SK-N-SH treated with all-trans-retinoic acid at 6 μM for 48 hours (cell line): ENCODE measurements around the gene IQSEC1.
A peak's percentile ranks its signal among the peaks of the same experiment; 100 is the strongest.

Experiments
- ATAC-seq: fragments of 200-7000 bp; cut with Tn5 transposase; 3 replicates; pipeline ENCODE4 v1.9.1; 2020; ENCODE audit warnings: mild to moderate bottlenecking, moderate library complexity
- ARNTL ChIP-seq: fragments of 450-650 bp; formaldehyde crosslinking; IDR thresholded peaks from 2 replicates; pipeline ENCODE4 v1.5.0; 2020; ENCODE audit warnings: low read depth, mild to moderate bottlenecking, moderate library complexity, borderline replicate concordance
- BACH2 ChIP-seq: fragments of 250-450 bp; sonication (Bioruptor Pico); IDR thresholded peaks from 2 replicates; pipeline ENCODE4 v1.9.0; 2021; ENCODE audit warnings: mild to moderate bottlenecking, borderline replicate concordance
- CREB5 ChIP-seq: fragments of 250-450 bp; sonication (Bioruptor Pico); IDR thresholded peaks from 2 replicates; pipeline ENCODE4 v1.5.1; 2020; ENCODE audit warnings: low read depth, mild to moderate bottlenecking, moderate library complexity
- CSDC2 ChIP-seq: fragments of 250-450 bp; sonication (Bioruptor Pico); IDR thresholded peaks from 2 replicates; pipeline ENCODE4 v1.5.0; 2020; ENCODE audit warnings: mild to moderate bottlenecking, moderate library complexity
- ESRRG ChIP-seq: fragments of 250-450 bp; sonication (Bioruptor Pico); IDR thresholded peaks from 2 replicates; pipeline ENCODE4 v1.6.1; 2021; ENCODE audit warnings: mild to moderate bottlenecking
- GLIS3 ChIP-seq: fragments of 250-450 bp; sonication (Bioruptor Pico); IDR thresholded peaks from 2 replicates; pipeline ENCODE4 v1.5.0; 2020; ENCODE audit warnings: mild to moderate bottlenecking, moderate library complexity
- ISL1 ChIP-seq: fragments of 250-450 bp; sonication (Bioruptor Pico); IDR thresholded peaks from 2 replicates; pipeline ENCODE4 v2.1.2; 2022; ENCODE audit warnings: mild to moderate bottlenecking, moderate library complexity
- OSR1 ChIP-seq: fragments of 250-450 bp; sonication (Bioruptor Pico); IDR thresholded peaks from 2 replicates; pipeline ENCODE4 v1.8.0; 2022; ENCODE audit warnings: moderate library complexity, mild to moderate bottlenecking, inconsistent platforms
- PATZ1 ChIP-seq: fragments of 250-450 bp; sonication (Bioruptor Pico); IDR thresholded peaks from 2 replicates; pipeline ENCODE4 v1.8.0; 2020; ENCODE audit warnings: mild to moderate bottlenecking, moderate library complexity, borderline replicate concordance
- TCF4 ChIP-seq: fragments of 250-450 bp; sonication (Bioruptor Pico); IDR thresholded peaks from 2 replicates; pipeline ENCODE4 v1.8.0; 2021; ENCODE audit warnings: mild to moderate bottlenecking, moderate library complexity, borderline replicate concordance
- TOX ChIP-seq: fragments of 250-450 bp; sonication (Bioruptor Pico); IDR thresholded peaks from 2 replicates; pipeline ENCODE4 v1.8.0; 2021; ENCODE audit warnings: mild to moderate bottlenecking, moderate library complexity, borderline replicate concordance
- TSHZ2 ChIP-seq: fragments of 250-450 bp; sonication (Bioruptor Pico); IDR thresholded peaks from 2 replicates; pipeline ENCODE4 v1.5.0; 2020; ENCODE audit warnings: mild to moderate bottlenecking, moderate library complexity
- ZC3H10 ChIP-seq: fragments of 250-450 bp; sonication (Bioruptor Pico); IDR thresholded peaks from 2 replicates; pipeline ENCODE4 v1.5.1; 2021; ENCODE audit warnings: mild to moderate bottlenecking, moderate library complexity
- ZFP3 ChIP-seq: fragments of 250-450 bp; sonication (Bioruptor Pico); IDR thresholded peaks from 2 replicates; pipeline ENCODE4 v1.5.0; 2020; ENCODE audit warnings: mild to moderate bottlenecking, moderate library complexity
- ZFP30 ChIP-seq: fragments of 450-650 bp; formaldehyde crosslinking; IDR thresholded peaks from 2 replicates; pipeline ENCODE4 v1.5.0; 2022; ENCODE audit warnings: mild to moderate bottlenecking, moderate library complexity
- ZNF565 ChIP-seq: fragments of 450-650 bp; formaldehyde crosslinking; conservative IDR thresholded peaks from 2 replicates; pipeline ENCODE4 v1.5.0; 2020; ENCODE audit warnings: low read depth, mild to moderate bottlenecking, moderate library complexity
- ZNF70 ChIP-seq: fragments of 450-650 bp; formaldehyde crosslinking; IDR thresholded peaks from 2 replicates; pipeline ENCODE4 v1.5.0; 2020; ENCODE audit warnings: mild to moderate bottlenecking, moderate library complexity
- ZNF8 ChIP-seq: fragments of 450-650 bp; formaldehyde crosslinking; IDR thresholded peaks from 2 replicates; pipeline ENCODE4 v1.5.0; 2020; ENCODE audit warnings: mild to moderate bottlenecking, moderate library complexity
- TF ChIP-seq, protein P1 (sequence below): fragments of 250-450 bp; sonication (Bioruptor Pico); IDR thresholded peaks from 2 replicates; pipeline ENCODE4 v1.5.1; 2021; ENCODE audit warnings: mild to moderate bottlenecking, moderate library complexity

IQSEC1 gene

DNA sequence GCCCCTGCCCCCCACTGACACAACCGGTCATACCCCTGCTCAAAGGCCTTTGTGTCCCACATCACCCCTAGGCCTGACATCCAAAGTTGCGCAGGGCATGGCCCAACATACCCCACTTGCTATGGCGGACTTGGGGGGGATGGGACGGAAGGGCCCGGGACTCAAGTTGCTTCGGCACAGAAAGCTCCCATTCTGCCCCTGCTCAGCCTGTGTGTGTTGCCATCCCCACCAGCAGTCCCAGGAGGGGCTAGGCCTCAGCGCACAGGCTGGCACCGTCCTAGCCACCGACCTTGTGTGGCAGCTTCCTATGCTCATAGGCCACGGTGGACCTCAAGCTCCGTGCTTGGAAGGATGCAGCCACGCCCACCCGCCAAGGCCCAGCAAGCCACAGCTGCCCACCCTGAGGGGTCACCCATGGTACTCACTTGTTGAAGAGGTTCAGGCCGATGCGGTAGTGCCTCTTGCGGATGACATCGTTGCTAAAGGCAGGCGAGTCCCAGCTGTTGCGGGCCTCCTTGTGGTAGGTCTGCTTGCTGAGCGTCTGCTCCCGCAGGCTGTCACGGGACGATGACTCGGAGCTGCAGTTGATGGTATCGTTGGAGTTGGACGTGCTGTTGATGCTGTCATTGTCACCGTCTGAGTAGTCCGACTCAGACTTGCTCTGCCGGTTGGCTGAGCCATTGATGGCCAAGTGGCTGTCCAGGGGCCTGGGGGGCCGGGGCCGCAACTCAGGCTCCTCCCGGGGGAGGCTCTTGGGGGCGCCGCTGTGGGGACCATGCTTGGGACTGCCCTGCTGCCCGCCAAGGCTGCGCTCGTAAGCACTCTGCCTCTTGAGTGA, 138.0 kb downstream of the IQSEC1 start:
- no peak for ATAC-seq
- TF ChIP-seq GLIS3 (no peak), TSHZ2 (CRISPR knock-in tag) (no peak), CREB5 (no peak), ZNF8 (no peak), ZFP3 (no peak), TCF4 (CRISPR knock-in tag) (no peak), PATZ1 (no peak), BACH2 (CRISPR knock-in tag) (no peak), OSR1 (CRISPR knock-in tag) (no peak), ISL1 (CRISPR knock-in tag) (no peak), CSDC2 (CRISPR knock-in tag) (no peak), TOX (no peak)
- TF ChIP-seq, protein P1, sequence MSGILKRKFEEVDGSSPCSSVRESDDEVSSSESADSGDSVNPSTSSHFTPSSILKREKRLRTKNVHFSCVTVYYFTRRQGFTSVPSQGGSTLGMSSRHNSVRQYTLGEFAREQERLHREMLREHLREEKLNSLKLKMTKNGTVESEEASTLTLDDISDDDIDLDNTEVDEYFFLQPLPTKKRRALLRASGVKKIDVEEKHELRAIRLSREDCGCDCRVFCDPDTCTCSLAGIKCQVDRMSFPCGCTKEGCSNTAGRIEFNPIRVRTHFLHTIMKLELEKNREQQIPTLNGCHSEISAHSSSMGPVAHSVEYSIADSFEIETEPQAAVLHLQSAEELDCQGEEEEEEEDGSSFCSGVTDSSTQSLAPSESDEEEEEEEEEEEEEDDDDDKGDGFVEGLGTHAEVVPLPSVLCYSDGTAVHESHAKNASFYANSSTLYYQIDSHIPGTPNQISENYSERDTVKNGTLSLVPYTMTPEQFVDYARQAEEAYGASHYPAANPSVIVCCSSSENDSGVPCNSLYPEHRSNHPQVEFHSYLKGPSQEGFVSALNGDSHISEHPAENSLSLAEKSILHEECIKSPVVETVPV: no peak

DNA sequence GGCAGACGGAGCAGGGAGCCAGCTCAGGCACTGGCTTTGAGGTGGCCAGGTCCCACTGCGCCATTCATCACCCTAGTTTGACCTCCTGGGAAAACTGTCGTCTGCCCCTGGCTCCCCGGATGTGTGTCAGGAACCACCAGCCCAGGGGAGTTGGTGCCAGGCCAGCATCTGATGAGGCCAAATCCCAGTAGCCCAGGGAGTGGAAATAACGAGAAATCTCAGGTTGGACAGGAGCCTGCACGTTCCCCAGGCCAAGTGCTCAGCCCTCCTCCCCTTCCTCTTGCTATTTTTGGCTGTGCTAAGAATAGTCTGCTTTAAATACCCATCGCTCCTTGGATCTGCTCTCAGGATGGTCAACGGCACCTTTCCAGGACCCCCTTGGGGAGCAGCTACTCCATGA, 138.8 kb downstream of the IQSEC1 start:
- TF ChIP-seq PATZ1 (no peak), OSR1 (CRISPR knock-in tag) (no peak), ZFP30 (CRISPR knock-in tag) (no peak), ESRRG (no peak), ZC3H10 (no peak), ISL1 (CRISPR knock-in tag) (no peak), ZNF565 (CRISPR knock-in tag) (no peak)
- TF ChIP-seq, protein P1: no peak
- TF ChIP-seq, all 23 proteins: peak for 0
- peak; percentile 33; the same call in 2 of the 3 replicates for ATAC-seq

- ATAC-seq: no peak
- TF ChIP-seq ZC3H10 (no peak), CSDC2 (CRISPR knock-in tag) (no peak), TSHZ2 (CRISPR knock-in tag) (no peak), GLIS3 (no peak), ZNF70 (CRISPR knock-in tag) (no peak), ZNF8 (no peak), TCF4 (CRISPR knock-in tag) (no peak), ESRRG (no peak), ARNTL (CRISPR knock-in tag) (no peak), ZFP30 (CRISPR knock-in tag) (no peak), CREB5 (no peak)
- TF ChIP-seq, protein P1: no peak
Measured at GRCh38 chr3:12933901-12934300, 139.3 kb downstream of the IQSEC1 start.
